Karpas-422 (cell line): ENCODE data around the gene ZNF700. TPM values are rescaled to one million over a fixed set of nuclear protein-coding genes. Genes with fewer than 3 reads are reported as not detected.
"Not testable (repeated sequence)": the region's sequence is repeated elsewhere in the genome, so short reads cannot be mapped to it uniquely, and the experiment has no call there.

ENCODE experiments used
- DNase-seq: peaks from one replicate; pipeline ENCODE4 v3.0.0-alpha.2; 2015
- H2AFZ ChIP-seq: fragments of 200-600 bp; sonication (generic); 2 replicates; pipeline ENCODE4 v1.6.1; 2014; ENCODE audit warnings: antibody characterized with exemption, low read length, mixed read lengths
- H3K27ac ChIP-seq: fragments of 200-600 bp; sonication (generic); 2 replicates; pipeline ENCODE4 v1.5.1; 2014; ENCODE audit warnings: mild to moderate bottlenecking, low read length, moderate library complexity
- H3K27me3 ChIP-seq: fragments of 200-600 bp; sonication (generic); 2 replicates; pipeline ENCODE4 v1.6.1; 2014; ENCODE audit warnings: low read length, mixed read lengths
- H3K36me3 ChIP-seq: fragments of 200-600 bp; sonication (generic); 2 replicates; pipeline ENCODE4 v1.6.1; 2014; ENCODE audit warnings: low read length, mixed read lengths; ENCODE audit not compliant: insufficient read depth
- H3K4me1 ChIP-seq: fragments of 200-600 bp; sonication (generic); 2 replicates; pipeline ENCODE4 v1.6.1; 2014; ENCODE audit warnings: mild to moderate bottlenecking, low read length, mixed read lengths
- H3K4me2 ChIP-seq: fragments of 200-600 bp; sonication (generic); 2 replicates; pipeline ENCODE4 v1.6.1; 2014; ENCODE audit warnings: low read length, low read depth, mild to moderate bottlenecking; ENCODE audit not compliant: poor library complexity, severe bottlenecking
- H3K4me3 ChIP-seq: fragments of 200-600 bp; sonication (generic); 2 replicates; pipeline ENCODE4 v1.5.1; 2014; ENCODE audit warnings: mild to moderate bottlenecking, antibody characterized with exemption, low read length, mixed read lengths
- H3K79me2 ChIP-seq: fragments of 200-600 bp; sonication (generic); 2 replicates; pipeline ENCODE4 v1.6.1; 2014; ENCODE audit warnings: mild to moderate bottlenecking, low read length, mixed read lengths
- H3K9ac ChIP-seq: fragments of 200-600 bp; sonication (generic); 2 replicates; pipeline ENCODE4 v1.6.0; 2014; ENCODE audit warnings: low read length
- H3K9me2 ChIP-seq: fragments of 200-600 bp; sonication (generic), shearing (Covaris generic); replicated peaks from 2 replicates; pipeline ENCODE4 v1.6.0; 2014; ENCODE audit warnings: mild to moderate bottlenecking, low read length, moderate library complexity; ENCODE audit not compliant: insufficient read depth
- H3K9me3 ChIP-seq: fragments of 300-700, 200-600 bp; sonication (generic); 2 replicates; pipeline ENCODE4 v1.6.1; 2014; ENCODE audit warnings: low read length, mixed read lengths
- H4K20me1 ChIP-seq: fragments of 200-600 bp; sonication (generic); 2 replicates; pipeline ENCODE4 v1.6.1; 2014; ENCODE audit warnings: mild to moderate bottlenecking, antibody characterized with exemption, low read length, low read depth; ENCODE audit not compliant: insufficient read depth
- total RNA-seq: library from RNA; depleted of rRNA; stranded (reverse); fragments of >200 nt; shearing (Covaris generic); gene quantifications from 2 replicates; pipeline ENCODE4 v1.2.3, GENCODE V29; 2014; ENCODE audit warnings: low replicate concordance

ZNF700 gene
- total RNA-seq, 1 experiment from 2014 or later, result 29.9 TPM

GRCh38 chr19:11925651-11926187 is 812 bp downstream of the ZNF700 start:
- Histone ChIP-seq H3K4me1 (peaks cover 13% of the 10 kb centered on the region), H3K4me3 (peak overlapping the region; percentile 85)
- not testable (repeated sequence) for H2AFZ ChIP-seq

GRCh38 chr19:11927227-11927626 is 2.3 kb downstream of the ZNF700 start:
- Histone ChIP-seq H4K20me1 (no peaks in the 10 kb centered on the region), H3K9ac (no peak overlapping the region), H3K4me3 (peak overlapping the region; percentile 85; the same call in 1 of the 2 replicates), H3K27ac (no peak overlapping the region), H3K9me3 (peaks cover 18% of the 10 kb centered on the region), H3K79me2 (peaks cover 69% of the 10 kb centered on the region), H3K9me2 (no peaks in the 10 kb centered on the region), H2AFZ (no peak overlapping the region), H3K27me3 (no peaks in the 10 kb centered on the region), H3K4me2 (no peak overlapping the region), H3K4me1 (peaks cover 13% of the 10 kb centered on the region), H3K36me3 (peaks cover 56% of the 10 kb centered on the region)
- DNase-seq, result no peak

More at GRCh38 chr19:11925651-11926187, 812 bp downstream of the ZNF700 start:
- H4K20me1 ChIP-seq, DNase-seq, H3K9me2 ChIP-seq, H3K27me3 ChIP-seq: not testable (repeated sequence)
- peaks cover 43% of the 10 kb centered on the region for H3K36me3 ChIP-seq
- peaks cover 54% of the 10 kb centered on the region for H3K79me2 ChIP-seq
- H3K27ac ChIP-seq, result peak overlapping the region; percentile 97
- H3K4me2 ChIP-seq, result peak overlapping the region; percentile 88
- H3K9ac ChIP-seq, result peak overlapping the region; percentile 96
- H3K9me3 ChIP-seq, result peaks cover 18% of the 10 kb centered on the region

GRCh38 chr19:11931051-11931450 is 6.1 kb downstream of the ZNF700 start:
- peaks cover 2% of the 10 kb centered on the region for H3K4me1 ChIP-seq
- H3K4me3 ChIP-seq, result no peak overlapping the region
- H3K36me3 ChIP-seq, result peaks cover 79% of the 10 kb centered on the region
- no peak overlapping the region for H3K9ac ChIP-seq
- H3K27me3 ChIP-seq, result no peaks in the 10 kb centered on the region
- H3K9me3 ChIP-seq, result peaks cover 39% of the 10 kb centered on the region
- no peak overlapping the region for H3K4me2 ChIP-seq
- no peaks in the 10 kb centered on the region for H3K9me2 ChIP-seq
- peaks cover 92% of the 10 kb centered on the region for H3K79me2 ChIP-seq
- no peak overlapping the region for H3K27ac ChIP-seq
- no peak for DNase-seq
- no peak overlapping the region for H2AFZ ChIP-seq
- no peaks in the 10 kb centered on the region for H4K20me1 ChIP-seq

GRCh38 chr19:11931513-11931912 is 6.6 kb downstream of the ZNF700 start:
- Histone ChIP-seq H4K20me1 (no peaks in the 10 kb centered on the region), H3K9me2 (no peaks in the 10 kb centered on the region), H3K27me3 (no peaks in the 10 kb centered on the region), H3K9me3 (peaks cover 38% of the 10 kb centered on the region), H3K36me3 (peaks cover 75% of the 10 kb centered on the region), H3K79me2 (peaks cover 88% of the 10 kb centered on the region), H2AFZ (no peak overlapping the region), H3K4me2 (no peak overlapping the region), H3K9ac (no peak overlapping the region), H3K4me1 (no peaks in the 10 kb centered on the region), H3K4me3 (no peak overlapping the region), H3K27ac (no peak overlapping the region)
- DNase-seq, result no peak

- not testable (repeated sequence) for H3K4me1 ChIP-seq, H3K27me3 ChIP-seq, H3K4me2 ChIP-seq, H4K20me1 ChIP-seq, DNase-seq, H3K27ac ChIP-seq, H3K4me3 ChIP-seq, H3K9me2 ChIP-seq, H2AFZ ChIP-seq, H3K9ac ChIP-seq
- peaks cover 30% of the 10 kb centered on the region for H3K9me3 ChIP-seq
- peaks cover 73% of the 10 kb centered on the region for H3K79me2 ChIP-seq
- H3K36me3 ChIP-seq, result peaks cover 50% of the 10 kb centered on the region
Measured at GRCh38 chr19:11935829-11936228, 10.9 kb downstream of the ZNF700 start.

- peaks cover 67% of the 10 kb centered on the region for H3K79me2 ChIP-seq
- H4K20me1 ChIP-seq, result not testable (repeated sequence)
- H3K9me3 ChIP-seq, result peaks cover 38% of the 10 kb centered on the region
Measured at GRCh38 chr19:11938383-11938782, 13.5 kb downstream of the ZNF700 start.

GRCh38 chr19:11941361-11941887 is 16.5 kb downstream of the ZNF700 start:
- not testable (repeated sequence) for DNase-seq, H3K27ac ChIP-seq, H3K4me3 ChIP-seq, H3K4me1 ChIP-seq, H3K27me3 ChIP-seq, H2AFZ ChIP-seq, H3K9me2 ChIP-seq, H4K20me1 ChIP-seq, H3K9ac ChIP-seq, H3K4me2 ChIP-seq
- Histone ChIP-seq H3K9me3 (peaks cover 48% of the 10 kb centered on the region), H3K36me3 (peaks cover 61% of the 10 kb centered on the region), H3K79me2 (peaks cover 67% of the 10 kb centered on the region)

More at GRCh38 chr19:11938383-11938782, 13.5 kb downstream of the ZNF700 start:
- H3K4me2 ChIP-seq, H3K9ac ChIP-seq, DNase-seq, H3K27ac ChIP-seq, H2AFZ ChIP-seq, H3K27me3 ChIP-seq, H3K4me1 ChIP-seq, H3K4me3 ChIP-seq, H3K9me2 ChIP-seq: not testable (repeated sequence)
- H3K36me3 ChIP-seq, result peaks cover 45% of the 10 kb centered on the region

- peaks cover 63% of the 10 kb centered on the region for H3K79me2 ChIP-seq
- no peaks in the 10 kb centered on the region for H3K9me2 ChIP-seq
- no peak overlapping the region for H3K9ac ChIP-seq
- no peaks in the 10 kb centered on the region for H3K27me3 ChIP-seq
- H3K27ac ChIP-seq, result no peak overlapping the region
- no peaks in the 10 kb centered on the region for H4K20me1 ChIP-seq
- no peak overlapping the region for H3K4me2 ChIP-seq
- no peak overlapping the region for H3K4me3 ChIP-seq
- H3K9me3 ChIP-seq, result peaks cover 51% of the 10 kb centered on the region
- no peak overlapping the region for H2AFZ ChIP-seq
- peaks cover 69% of the 10 kb centered on the region for H3K36me3 ChIP-seq
- H3K4me1 ChIP-seq, result no peaks in the 10 kb centered on the region
- DNase-seq, result no peak
Measured at GRCh38 chr19:11942008-11942842, 17.3 kb downstream of the ZNF700 start.
